HG03064 (cell line): ENCODE measurements around the gene UMPS.
"Not testable (repeated sequence)": the region's sequence is repeated elsewhere in the genome, so short reads cannot be mapped to it uniquely, and the experiment has no call there.

ENCODE experiments used
- ATAC-seq: cut with Tn5 transposase; IDR thresholded peaks from one replicate; pipeline ENCODE4 v1.9.1; 2021; ENCODE audit warnings: low read depth; ENCODE audit not compliant: unreplicated experiment

The UMPS gene

DNA sequence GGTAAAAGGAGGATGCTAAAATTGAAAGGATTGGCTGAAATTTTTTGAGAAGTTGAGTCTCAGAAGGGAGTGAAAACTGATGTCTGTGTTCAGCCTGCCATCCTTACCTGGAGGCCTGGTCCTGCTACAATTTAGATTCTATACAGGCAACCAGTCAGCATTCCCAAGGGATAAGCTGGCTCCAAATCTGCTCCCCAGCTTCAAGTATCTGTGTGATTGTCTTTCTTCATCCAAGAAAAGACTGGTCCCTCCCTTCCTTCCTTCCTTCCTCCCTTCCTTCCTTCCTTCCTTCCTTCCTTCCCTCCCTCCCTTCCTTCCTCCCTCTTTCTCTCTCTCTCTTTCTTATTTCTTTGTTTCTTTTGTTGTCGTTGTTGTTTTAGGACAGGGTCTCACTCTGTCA is 24.7 kb upstream of the UMPS start:
- ATAC-seq, result no peak

DNA sequence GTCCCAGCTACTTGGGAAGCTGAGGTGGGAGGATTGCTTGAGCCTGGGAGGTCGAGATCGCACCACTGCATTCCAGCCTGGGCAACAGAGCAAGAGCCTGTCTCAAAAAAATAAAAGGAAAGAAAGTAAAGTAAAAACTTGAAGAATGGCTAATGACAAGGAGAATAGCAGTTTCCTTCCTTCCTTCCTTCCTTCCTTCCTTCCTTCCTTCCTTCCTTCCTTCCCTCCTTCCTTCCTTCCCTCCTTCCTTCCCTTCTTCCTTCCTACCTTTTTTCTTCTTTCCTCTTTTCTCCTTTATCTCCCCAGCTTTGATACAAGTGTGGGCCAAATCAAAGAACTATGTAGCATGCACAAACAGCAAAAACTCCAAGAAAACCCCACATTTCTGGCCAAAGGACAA is 23.0 kb upstream of the UMPS start:
- ATAC-seq, result not testable (repeated sequence)

- ATAC-seq, result no peak
Observed at GRCh38 chr3:124707656-124708062, 22.6 kb upstream of the UMPS start.

DNA sequence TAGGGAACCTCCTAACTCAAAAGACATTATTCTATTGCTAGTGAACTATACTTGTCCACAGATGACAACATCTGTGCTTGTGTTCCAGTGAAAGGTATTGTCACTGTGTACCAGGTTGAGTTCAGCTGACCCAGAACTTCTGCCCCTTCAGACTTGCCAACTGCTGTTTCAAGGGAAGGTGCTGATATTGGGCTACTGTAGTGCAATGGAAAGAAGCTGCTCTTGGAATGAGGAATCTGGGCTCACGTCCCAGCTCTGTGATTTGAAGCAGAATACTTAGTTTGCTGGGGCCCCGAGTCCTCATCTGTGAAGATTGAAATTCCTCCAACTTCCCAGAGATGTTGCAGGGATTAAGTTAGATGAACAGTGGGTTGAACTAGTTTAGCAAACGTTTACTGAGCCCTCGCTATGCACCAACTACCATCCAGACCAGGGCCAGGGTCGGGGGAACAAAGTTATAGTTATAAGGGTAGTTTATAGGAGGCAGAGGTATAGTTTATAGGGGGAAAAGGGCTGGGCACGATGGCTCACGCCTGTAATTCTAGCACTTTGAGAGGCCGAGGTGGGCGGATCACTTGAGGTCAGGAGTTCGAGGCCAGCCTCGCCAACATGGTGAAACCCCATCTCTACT is 15.9 kb upstream of the UMPS start:
- ATAC-seq, result no peak

GRCh38 chr3:124722589-124722988 is 7.7 kb upstream of the UMPS start:
- ATAC-seq, result no peak

DNA sequence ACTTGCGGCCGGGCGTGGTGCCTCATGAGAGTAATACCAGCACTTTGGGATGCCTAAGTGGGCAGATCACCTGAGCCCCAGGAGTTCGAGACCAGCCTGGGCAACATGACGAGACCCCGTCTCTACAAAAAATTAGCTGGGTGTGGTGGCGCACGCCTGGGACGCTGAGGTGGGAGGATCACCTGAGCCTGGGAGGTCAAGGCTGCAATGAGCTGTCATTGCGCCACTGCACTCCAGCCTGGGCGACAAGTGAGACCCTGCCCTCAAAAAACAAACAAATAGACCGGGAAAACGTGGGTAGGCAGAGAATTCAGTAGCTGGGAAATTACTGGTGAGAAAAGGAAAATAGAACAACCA is 667 bp downstream of the UMPS start:
- no peak for ATAC-seq

- ATAC-seq, result no peak
Observed at GRCh38 chr3:124731760-124732159, 1.5 kb downstream of the UMPS start.

DNA sequence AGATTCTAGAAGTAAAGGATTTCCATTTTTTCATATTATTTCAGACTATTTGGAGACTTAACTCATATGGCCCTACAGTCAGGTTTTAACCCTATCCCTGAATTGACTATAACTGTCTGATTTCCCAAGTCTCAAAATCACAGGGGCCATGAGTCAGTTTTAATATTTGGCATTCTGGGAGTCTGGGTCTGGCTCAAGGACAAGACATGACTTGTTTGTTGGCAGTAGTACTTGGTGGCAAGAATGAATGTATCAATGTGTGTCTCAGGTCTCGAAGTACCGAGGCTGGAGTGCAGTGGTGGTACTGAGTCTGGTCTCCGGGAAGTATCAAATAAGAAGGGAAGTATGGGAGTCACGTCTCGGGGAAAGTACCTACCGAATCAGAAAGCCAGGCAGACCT is 10.8 kb downstream of the UMPS start:
- ATAC-seq, result no peak

DNA sequence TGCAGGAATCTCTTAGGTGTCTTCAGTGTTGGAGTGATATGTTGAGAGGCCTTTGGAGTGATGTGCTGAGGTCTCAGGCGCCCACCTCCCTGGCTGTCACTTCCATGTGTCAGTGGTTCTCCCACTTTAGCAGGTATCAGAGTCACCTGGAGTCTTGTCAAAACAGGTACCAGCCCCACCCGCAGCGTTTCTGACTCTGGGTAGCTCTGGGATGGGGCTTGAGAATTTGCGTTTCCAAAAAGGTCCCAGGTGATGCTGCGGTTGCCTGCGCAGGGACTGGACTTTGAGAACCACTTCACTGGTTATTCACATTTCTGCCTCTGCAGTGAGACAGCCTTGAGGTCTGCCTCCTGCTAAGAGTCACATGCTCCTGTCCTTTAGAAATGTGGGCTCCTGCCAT is 15.5 kb downstream of the UMPS start:
- no peak for ATAC-seq

- ATAC-seq, result no peak
Observed at GRCh38 chr3:124747111-124747981, 17.1 kb downstream of the UMPS start.

GRCh38 chr3:124748560-124749198 is 18.4 kb downstream of the UMPS start:
- no peak for ATAC-seq

DNA sequence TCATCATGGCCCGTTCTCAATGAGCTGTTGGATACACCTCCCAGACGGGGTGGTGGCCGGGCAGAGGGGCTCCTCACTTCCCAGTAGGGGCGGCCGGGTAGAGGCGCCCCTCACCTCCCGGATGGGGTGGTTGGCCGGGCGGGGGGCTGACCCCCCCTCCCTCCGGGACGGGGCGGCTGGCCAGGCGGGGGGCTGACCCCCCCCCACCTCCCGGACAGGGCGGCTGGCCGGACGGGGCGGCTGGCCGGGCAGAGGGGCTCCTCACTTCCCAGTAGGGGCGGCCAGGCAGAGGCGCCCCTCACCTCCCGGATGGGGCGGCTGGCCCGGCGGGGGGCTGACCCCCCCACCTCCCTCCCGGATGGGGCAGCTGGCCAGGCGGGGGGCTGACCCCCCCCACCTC is 19.6 kb downstream of the UMPS start:
- ATAC-seq, result not testable (repeated sequence)

- ATAC-seq, result no peak
Observed at GRCh38 chr3:124751501-124751900, 21.2 kb downstream of the UMPS start.

DNA sequence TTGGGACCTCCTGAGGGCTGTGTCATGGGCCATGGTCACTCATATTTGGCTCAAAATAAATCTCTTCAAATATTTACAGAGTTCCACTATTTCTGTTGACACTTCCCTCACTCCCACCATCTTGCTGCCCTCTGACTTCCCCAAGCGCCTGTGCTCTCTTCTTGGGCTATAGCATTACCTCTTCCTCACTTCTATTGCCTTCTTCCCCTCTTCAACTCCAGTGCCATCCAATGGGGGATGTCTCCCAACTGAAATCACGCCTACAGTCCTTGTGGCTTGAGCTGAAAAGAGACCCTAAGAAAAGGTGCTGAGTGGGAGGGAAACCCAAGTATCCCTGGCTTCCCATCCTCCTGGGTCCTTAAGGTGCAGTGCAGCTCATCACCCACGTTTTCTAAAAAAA is 21.8 kb downstream of the UMPS start:
- ATAC-seq, result no peak

DNA sequence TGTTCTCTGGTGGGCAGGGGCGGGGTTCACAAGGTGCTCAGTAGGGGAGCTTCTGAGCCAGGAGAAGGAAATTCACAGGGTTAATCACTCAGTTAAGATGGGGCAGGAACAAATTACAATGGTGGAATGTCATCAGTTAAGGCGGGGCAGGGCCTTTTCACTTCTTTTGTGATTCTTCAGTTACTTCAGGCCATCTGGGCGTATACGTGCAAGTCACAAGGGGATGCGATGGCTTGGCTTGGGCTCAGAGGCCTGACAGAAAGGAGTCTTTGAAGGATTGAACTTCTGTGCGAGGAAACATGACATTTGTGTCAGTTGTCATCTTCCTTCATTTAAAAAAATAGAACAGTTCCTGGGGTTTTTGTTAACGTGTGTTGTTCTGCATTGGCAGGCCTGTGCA is 27.7 kb downstream of the UMPS start:
- not testable (repeated sequence) for ATAC-seq

DNA sequence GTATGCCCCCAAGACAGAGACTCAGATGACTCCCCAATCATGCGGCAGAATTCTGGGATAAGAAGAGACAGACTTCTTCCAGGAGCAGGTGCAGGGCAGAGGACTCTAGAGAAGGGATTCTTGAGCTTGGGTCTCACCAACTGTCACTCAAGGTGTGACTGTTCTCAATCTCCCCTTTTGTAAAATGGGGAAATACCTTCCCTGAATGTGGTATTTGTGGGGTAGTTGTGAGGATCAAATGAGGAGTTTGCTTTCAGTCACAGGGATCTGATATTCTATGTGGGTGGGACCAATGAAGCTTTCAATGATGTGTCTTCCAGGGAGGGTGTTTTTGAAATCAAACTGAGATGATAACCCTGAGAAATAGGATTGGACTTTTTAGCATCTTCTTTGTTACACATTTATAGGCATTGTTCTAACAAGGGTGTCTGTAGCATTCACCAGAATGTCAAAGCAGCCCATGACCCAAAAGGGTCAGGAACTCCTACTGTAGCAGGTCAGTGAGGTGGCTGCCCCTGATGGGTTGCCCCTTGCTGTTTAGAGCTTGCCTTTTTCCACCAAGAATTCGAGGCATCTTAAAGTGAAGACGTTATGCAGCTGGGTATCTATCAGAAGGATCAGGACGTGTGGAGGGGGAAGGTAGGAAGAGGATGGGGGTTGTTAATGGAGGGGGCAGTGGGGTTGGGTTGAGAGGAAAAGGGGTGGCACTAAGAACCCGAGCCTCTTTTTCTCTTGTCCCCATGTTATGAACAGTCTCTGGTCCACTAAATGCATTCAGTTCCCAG is 28.8 kb downstream of the UMPS start:
- ATAC-seq, result no peak

DNA sequence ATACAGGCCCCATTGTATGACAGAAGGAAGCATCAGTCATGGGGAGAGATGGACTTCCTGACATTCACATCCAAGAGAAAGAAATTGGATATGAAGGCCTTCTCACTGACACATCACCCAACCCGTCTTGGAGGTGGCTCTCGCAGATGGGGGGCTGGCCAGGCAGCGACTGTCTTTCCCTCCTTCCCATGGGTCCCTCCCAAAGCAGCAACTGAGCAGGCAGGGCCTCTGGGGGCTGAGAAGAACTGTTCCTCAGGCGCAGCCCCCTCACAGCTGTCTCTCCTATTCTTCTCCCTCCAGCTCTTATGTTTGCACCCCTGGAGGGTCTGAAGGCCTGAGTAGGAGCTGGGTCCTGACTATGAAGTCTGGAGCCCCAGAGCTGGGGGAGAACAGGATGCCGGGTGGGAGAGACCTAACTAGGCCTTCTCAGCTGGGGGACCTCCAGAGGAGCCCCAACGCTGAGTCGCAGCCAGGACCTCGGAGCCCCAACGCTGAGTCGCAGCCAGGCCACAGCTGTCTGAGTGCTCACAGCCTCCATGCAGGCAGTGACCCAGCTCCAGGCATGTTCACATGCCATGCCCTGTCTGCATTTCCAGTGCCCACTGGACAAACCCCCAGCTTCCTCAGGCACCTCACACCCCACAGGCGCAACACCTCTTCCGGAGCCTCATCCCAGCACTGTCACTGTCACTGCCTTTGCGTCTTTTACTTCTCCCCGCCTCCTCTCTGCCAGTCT is 29.6 kb downstream of the UMPS start:
- no peak for ATAC-seq

DNA sequence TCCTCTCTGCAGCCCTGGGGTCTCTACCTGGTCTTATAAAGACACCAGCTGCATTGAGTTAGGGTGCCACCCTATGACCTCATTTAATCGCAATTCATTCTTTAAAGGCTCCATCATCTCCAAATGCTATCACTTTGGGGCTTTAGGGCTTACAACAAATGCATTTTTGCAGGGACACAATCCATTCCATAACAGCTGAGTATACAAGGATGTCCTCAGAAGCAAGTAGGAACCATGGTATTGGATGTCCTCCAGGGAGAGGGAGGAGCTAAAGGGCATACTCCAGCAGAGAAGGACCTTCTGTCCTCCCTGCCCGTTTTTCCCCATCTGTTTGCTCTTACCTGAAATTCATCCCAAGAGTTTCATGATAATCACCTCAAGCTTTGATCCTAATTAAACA is 30.3 kb downstream of the UMPS start:
- ATAC-seq, result no peak

- ATAC-seq, result no peak
Observed at GRCh38 chr3:124761250-124761796, 31.1 kb downstream of the UMPS start.
